ENCODE data around the gene GABPB1.

GABPB1 gene

GRCh38 chr15:50287324-50288116 lies 67.5 kb downstream of the GABPB1 start:
- no peak overlapping the region for H3K27ac ChIP-seq
- H3K27me3 ChIP-seq (ENCODE audit: insufficient read depth, low read depth, severe bottlenecking): no peaks in the 10 kb centered on the region
- H3K4me3 ChIP-seq (ENCODE audit: low read depth, low read length): no peak overlapping the region
- no peak for TF ChIP-seq CTCF (IDR thresholded peaks at IDR 0.05; ENCODE audit: low read depth, low read length)
- no peak for DNase-seq
- H3K9me3 ChIP-seq (ENCODE audit: severe bottlenecking): no peaks in the 10 kb centered on the region
- peaks cover 14% of the 10 kb centered on the region for H3K36me3 ChIP-seq

GRCh38 chr15:50281427-50281826 lies 73.6 kb downstream of the GABPB1 start:
- Histone ChIP-seq H3K36me3 (peaks cover 9% of the 10 kb centered on the region), H3K9me3 (ENCODE audit: severe bottlenecking) (no peaks in the 10 kb centered on the region), H3K4me3 (ENCODE audit: low read depth, low read length) (no peak overlapping the region), H3K27ac (no peak overlapping the region), H3K27me3 (ENCODE audit: insufficient read depth, low read depth, severe bottlenecking) (no peaks in the 10 kb centered on the region)
- no peak for TF ChIP-seq CTCF (IDR thresholded peaks at IDR 0.05; ENCODE audit: low read depth, low read length)
- no peak for DNase-seq

- H3K27ac ChIP-seq: no peak overlapping the region
- no peak overlapping the region for H3K4me3 ChIP-seq (ENCODE audit: low read depth, low read length)
- no peaks in the 10 kb centered on the region for H3K9me3 ChIP-seq (ENCODE audit: severe bottlenecking)
- DNase-seq: no peak
- H3K36me3 ChIP-seq: peaks cover 3% of the 10 kb centered on the region
- no peak for TF ChIP-seq CTCF (IDR thresholded peaks at IDR 0.05; ENCODE audit: low read depth, low read length)
- no peaks in the 10 kb centered on the region for H3K27me3 ChIP-seq (ENCODE audit: insufficient read depth, low read depth, severe bottlenecking)
Measured at GRCh38 chr15:50280271-50280670, 74.7 kb downstream of the GABPB1 start.

- Histone ChIP-seq H3K27ac (no peak overlapping the region), H3K36me3 (no peaks in the 10 kb centered on the region), H3K27me3 (ENCODE audit: insufficient read depth, low read depth, severe bottlenecking) (no peaks in the 10 kb centered on the region), H3K4me3 (ENCODE audit: low read depth, low read length) (no peak overlapping the region), H3K9me3 (ENCODE audit: severe bottlenecking) (no peaks in the 10 kb centered on the region)
- DNase-seq: no peak
- TF ChIP-seq CTCF (IDR thresholded peaks at IDR 0.05; ENCODE audit: low read depth, low read length): no peak
Measured at GRCh38 chr15:50278496-50278895, 76.5 kb downstream of the GABPB1 start.

GRCh38 chr15:50277370-50277769 lies 77.6 kb downstream of the GABPB1 start:
- H3K36me3 ChIP-seq: no peaks in the 10 kb centered on the region

More at GRCh38 chr15:50277370-50277769, 77.6 kb downstream of the GABPB1 start:
- no peak for TF ChIP-seq CTCF (IDR thresholded peaks at IDR 0.05; ENCODE audit: low read depth, low read length)
- H3K27me3 ChIP-seq (ENCODE audit: insufficient read depth, low read depth, severe bottlenecking): no peaks in the 10 kb centered on the region
- no peak overlapping the region for H3K27ac ChIP-seq
- H3K9me3 ChIP-seq (ENCODE audit: severe bottlenecking): no peaks in the 10 kb centered on the region
- no peak overlapping the region for H3K4me3 ChIP-seq (ENCODE audit: low read depth, low read length)
- DNase-seq: no peak
